MM.1S (cell line): ENCODE measurements around the gene GBGT1.

Experiments used
- DNase-seq: peaks from one replicate; pipeline ENCODE4 v3.0.0-alpha.2; 2015
- H2AFZ ChIP-seq: fragments of 300-600 bp; sonication (generic); 2 replicates; pipeline ENCODE4 v1.6.0; 2016; ENCODE audit warnings: antibody characterized with exemption, low read length
- H3F3A ChIP-seq: fragments of 300-600 bp; sonication (generic); 2 replicates; pipeline ENCODE4 v1.6.1; 2016; ENCODE audit warnings: mild to moderate bottlenecking, antibody characterized with exemption, low read length, moderate library complexity, mixed read lengths; ENCODE audit not compliant: insufficient read depth
- H3K27ac ChIP-seq: fragments of 300-600 bp; sonication (generic); 2 replicates; pipeline ENCODE4 v1.5.1; 2016; ENCODE audit warnings: mild to moderate bottlenecking, low read length
- H3K27me3 ChIP-seq: fragments of 300-600 bp; sonication (generic); replicated peaks from 2 replicates; pipeline ENCODE4 v1.6.0; 2016; ENCODE audit warnings: low read length; ENCODE audit not compliant: insufficient read depth
- H3K36me3 ChIP-seq: fragments of 300-600 bp; sonication (generic); replicated peaks from 2 replicates; pipeline ENCODE4 v1.6.1; 2016; ENCODE audit warnings: mild to moderate bottlenecking, low read length, mixed read lengths; ENCODE audit not compliant: insufficient read depth
- H3K4me1 ChIP-seq: fragments of 300-600 bp; sonication (generic); 2 replicates; pipeline ENCODE4 v1.6.1; 2016; ENCODE audit warnings: low read length, mixed read lengths
- H3K4me2 ChIP-seq: fragments of 300-600 bp; sonication (generic); 2 replicates; pipeline ENCODE4 v1.6.0; 2016; ENCODE audit warnings: low read depth, low read length
- H3K4me3 ChIP-seq: fragments of 300-600 bp; sonication (generic); 2 replicates; pipeline ENCODE4 v1.5.1; 2016; ENCODE audit warnings: low read length, mixed read lengths
- H3K79me2 ChIP-seq: fragments of 300-600 bp; sonication (generic); 2 replicates; pipeline ENCODE4 v1.6.1; 2016; ENCODE audit warnings: mixed run types, low read length, mixed read lengths
- H3K9ac ChIP-seq: fragments of 300-600 bp; sonication (generic); 2 replicates; pipeline ENCODE4 v1.6.1; 2016; ENCODE audit warnings: low read length, mixed read lengths
- H3K9me2 ChIP-seq: fragments of 300-600 bp; sonication (generic); replicated peaks from 2 replicates; pipeline ENCODE4 v1.6.1; 2016; ENCODE audit warnings: mild to moderate bottlenecking, low read length, mixed read lengths; ENCODE audit not compliant: insufficient read depth
- H3K9me3 ChIP-seq: fragments of 300-600 bp; sonication (generic); replicated peaks from 2 replicates; pipeline ENCODE4 v1.6.1; 2016; ENCODE audit warnings: mild to moderate bottlenecking, low read length, mixed read lengths; ENCODE audit not compliant: insufficient read depth
- H4K20me1 ChIP-seq: fragments of 300-600 bp; sonication (generic); 2 replicates; pipeline ENCODE4 v1.6.1; 2016; ENCODE audit warnings: mild to moderate bottlenecking, low read length, moderate library complexity, mixed read lengths; ENCODE audit not compliant: insufficient read depth
- EZH2 ChIP-seq: fragments of 300-600 bp; sonication (generic); optimal IDR thresholded peaks from 2 replicates; pipeline ENCODE3; 2017; ENCODE audit warnings: low read depth, mild to moderate bottlenecking, antibody characterized with exemption, low read length, mixed read lengths
- EZH2phosphoT487 ChIP-seq: fragments of 300-600 bp; sonication (generic); IDR thresholded peaks from 2 replicates; pipeline ENCODE4 v1.6.1; 2018; ENCODE audit warnings: antibody characterized with exemption, low read length
- TF ChIP-seq, protein P1 (sequence below): fragments of 300-600 bp; sonication (generic); IDR thresholded peaks from 2 replicates; pipeline ENCODE4 v1.5.1; 2016; ENCODE audit warnings: antibody characterized with exemption, low read length, mixed read lengths

The GBGT1 gene

DNA sequence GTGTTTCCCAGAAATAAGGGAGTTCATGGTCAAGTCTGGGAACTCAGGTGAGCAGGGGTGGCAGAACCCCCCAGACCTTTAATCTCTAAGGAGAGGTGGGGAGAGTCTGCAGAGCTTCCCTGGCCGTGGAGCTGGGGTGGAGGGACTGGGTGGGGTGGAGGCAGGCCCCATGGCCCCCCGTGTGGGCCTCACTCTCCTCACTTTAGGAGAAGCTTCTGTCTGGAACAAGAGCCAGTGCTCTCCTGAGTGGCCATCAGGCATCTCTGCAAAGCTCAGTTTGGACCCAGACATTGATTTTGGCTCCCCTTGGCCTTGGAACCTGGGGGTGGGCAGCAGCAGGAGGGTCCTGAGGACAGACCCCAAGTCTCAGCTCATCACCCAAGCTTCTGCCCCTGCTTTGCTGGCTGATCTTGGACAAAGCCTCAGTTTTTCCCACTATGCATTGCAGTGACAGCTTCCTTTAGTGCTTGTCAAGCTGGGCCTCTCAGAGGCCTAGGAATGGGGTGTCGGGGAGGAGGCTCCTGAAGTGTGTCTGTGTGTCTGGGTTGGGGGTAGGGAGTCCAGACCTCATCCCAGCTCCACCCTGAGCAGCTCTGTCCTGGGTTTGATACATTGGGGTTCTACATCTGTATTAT is 3.5 kb upstream of the GBGT1 start:
- Histone ChIP-seq H3K4me3 (no peak overlapping the region), H3K4me2 (no peak overlapping the region), H3K27ac (no peak overlapping the region), H2AFZ (no peak overlapping the region), H3K9me3 (no peaks in the 10 kb centered on the region), H3K36me3 (no peaks in the 10 kb centered on the region), H4K20me1 (no peaks in the 10 kb centered on the region), H3F3A (no peaks in the 10 kb centered on the region), H3K9me2 (no peaks in the 10 kb centered on the region), H3K9ac (no peak overlapping the region), H3K79me2 (no peaks in the 10 kb centered on the region), H3K27me3 (peaks cover 92% of the 10 kb centered on the region), H3K4me1 (no peaks in the 10 kb centered on the region)
- DNase-seq, result no peak
- TF ChIP-seq, protein P1, sequence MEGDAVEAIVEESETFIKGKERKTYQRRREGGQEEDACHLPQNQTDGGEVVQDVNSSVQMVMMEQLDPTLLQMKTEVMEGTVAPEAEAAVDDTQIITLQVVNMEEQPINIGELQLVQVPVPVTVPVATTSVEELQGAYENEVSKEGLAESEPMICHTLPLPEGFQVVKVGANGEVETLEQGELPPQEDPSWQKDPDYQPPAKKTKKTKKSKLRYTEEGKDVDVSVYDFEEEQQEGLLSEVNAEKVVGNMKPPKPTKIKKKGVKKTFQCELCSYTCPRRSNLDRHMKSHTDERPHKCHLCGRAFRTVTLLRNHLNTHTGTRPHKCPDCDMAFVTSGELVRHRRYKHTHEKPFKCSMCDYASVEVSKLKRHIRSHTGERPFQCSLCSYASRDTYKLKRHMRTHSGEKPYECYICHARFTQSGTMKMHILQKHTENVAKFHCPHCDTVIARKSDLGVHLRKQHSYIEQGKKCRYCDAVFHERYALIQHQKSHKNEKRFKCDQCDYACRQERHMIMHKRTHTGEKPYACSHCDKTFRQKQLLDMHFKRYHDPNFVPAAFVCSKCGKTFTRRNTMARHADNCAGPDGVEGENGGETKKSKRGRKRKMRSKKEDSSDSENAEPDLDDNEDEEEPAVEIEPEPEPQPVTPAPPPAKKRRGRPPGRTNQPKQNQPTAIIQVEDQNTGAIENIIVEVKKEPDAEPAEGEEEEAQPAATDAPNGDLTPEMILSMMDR, result no peak
- TF ChIP-seq EZH2 (no peak), EZH2phosphoT487 (no peak)

DNA sequence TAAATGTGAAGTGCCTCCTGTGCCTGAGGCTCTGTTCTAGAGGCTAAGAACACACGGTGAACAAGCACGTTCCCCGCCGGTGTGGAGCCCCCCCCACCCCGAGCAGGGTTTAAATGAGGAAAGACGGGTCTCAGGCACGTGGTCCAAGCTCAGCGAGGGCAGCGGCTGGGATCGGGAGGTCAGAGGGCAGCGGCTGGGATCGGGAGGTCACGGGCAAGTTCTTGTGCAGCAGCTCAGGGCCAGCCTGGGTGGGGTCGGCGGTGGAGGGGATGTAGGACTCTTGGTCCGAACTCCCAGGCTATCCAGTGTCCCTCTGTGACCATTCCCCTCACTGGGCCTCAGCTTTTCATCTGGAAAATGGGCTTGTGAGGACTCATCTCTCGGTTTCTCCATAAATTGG is 2.7 kb upstream of the GBGT1 start:
- no peak overlapping the region for H3K27ac ChIP-seq
- no peaks in the 10 kb centered on the region for H3F3A ChIP-seq
- H3K9me3 ChIP-seq, result no peaks in the 10 kb centered on the region
- H3K4me2 ChIP-seq, result no peak overlapping the region
- no peaks in the 10 kb centered on the region for H3K36me3 ChIP-seq
- H2AFZ ChIP-seq, result no peak overlapping the region
- no peaks in the 10 kb centered on the region for H3K79me2 ChIP-seq
- no peak overlapping the region for H3K9ac ChIP-seq
- no peak for DNase-seq
- no peaks in the 10 kb centered on the region for H3K4me1 ChIP-seq
- no peaks in the 10 kb centered on the region for H3K9me2 ChIP-seq
- TF ChIP-seq EZH2phosphoT487, result no peak
- no peak for TF ChIP-seq EZH2
- TF ChIP-seq, protein P1, result no peak
- no peaks in the 10 kb centered on the region for H4K20me1 ChIP-seq
- H3K27me3 ChIP-seq, result peaks cover 88% of the 10 kb centered on the region
- no peak overlapping the region for H3K4me3 ChIP-seq

DNA sequence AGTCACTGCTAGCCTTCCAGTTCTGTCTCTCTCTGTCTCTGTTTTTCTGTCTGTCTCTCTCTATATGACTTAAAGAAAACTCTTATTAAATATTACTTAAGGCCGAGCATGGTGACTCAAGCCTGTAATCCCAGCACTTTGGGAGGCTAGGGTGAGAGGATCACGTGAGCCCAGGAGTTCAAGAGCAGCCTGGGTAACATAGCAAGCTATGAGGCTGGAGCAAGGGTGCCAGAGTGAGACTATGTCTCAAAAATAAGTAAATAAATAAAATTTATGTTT is 1.7 kb upstream of the GBGT1 start:
- Histone ChIP-seq H3K9ac (no peak overlapping the region), H3K4me1 (no peaks in the 10 kb centered on the region), H3K9me3 (no peaks in the 10 kb centered on the region), H3K4me3 (no peak overlapping the region), H3F3A (no peaks in the 10 kb centered on the region), H3K27me3 (peaks cover 89% of the 10 kb centered on the region), H3K36me3 (no peaks in the 10 kb centered on the region), H2AFZ (no peak overlapping the region), H3K4me2 (no peak overlapping the region), H3K27ac (no peak overlapping the region), H3K9me2 (no peaks in the 10 kb centered on the region), H4K20me1 (no peaks in the 10 kb centered on the region), H3K79me2 (no peaks in the 10 kb centered on the region)
- TF ChIP-seq EZH2phosphoT487 (no peak), EZH2 (no peak)
- TF ChIP-seq, protein P1, result no peak
- no peak for DNase-seq
